Measurements from ENCODE around the gene USP32. TPM values are rescaled to one million over a fixed set of nuclear protein-coding genes. Genes with fewer than 3 reads are reported as not detected.
"Not testable (repeated sequence)": the region's sequence is repeated elsewhere in the genome, so short reads cannot be mapped to it uniquely, and the experiment has no call there.

The USP32 gene
- total and polyA plus RNA-seq, 4 donors = 11.6 to 103 (median 42.9) TPM

DNA sequence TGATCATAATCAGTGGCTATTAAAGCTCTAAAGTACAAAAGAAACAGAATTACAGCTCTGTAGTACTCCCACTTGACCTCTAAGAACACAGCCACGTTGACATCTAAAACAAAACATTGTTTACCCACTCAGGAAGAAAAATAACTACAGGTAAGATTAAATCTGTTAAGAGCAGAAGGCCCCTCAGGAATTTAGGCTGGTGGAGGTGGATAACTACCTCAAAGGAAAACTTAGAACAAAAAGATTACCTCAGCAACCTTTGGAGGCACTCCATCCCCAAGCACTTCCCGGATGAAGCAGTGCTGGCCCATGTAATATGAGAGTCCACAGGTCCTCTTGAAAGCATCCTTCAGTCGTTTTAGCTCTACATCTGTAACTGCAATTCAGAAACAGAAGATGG lies 46.7 kb downstream of the USP32 start:
- 77% methylated on average over 3 of the region's 3 CpGs for WGBS

DNA sequence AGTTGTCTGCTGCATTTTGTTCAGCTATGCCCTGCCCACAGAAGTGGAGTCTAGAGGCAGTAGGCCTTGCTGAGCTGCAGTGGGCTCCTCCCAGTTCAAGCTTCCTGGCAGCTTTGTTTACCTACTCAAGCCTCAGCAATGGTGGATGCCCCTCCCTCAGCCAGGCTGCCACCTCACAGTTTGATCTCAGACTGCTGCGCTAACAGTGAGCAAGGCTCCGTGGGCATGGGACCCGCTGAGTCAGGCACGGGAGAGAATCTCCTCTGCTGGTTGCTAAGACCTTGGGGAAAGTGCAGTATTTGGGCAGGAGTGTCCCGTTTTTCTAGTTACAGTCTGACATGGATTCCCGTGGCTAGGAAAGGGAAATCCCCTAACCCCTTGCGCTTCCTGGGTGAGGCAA lies 49.4 kb downstream of the USP32 start:
- H3K9me3 ChIP-seq (ENCODE audit: control insufficient read depth in 4 of 4, low read length in 3 of 4); H3K27ac ChIP-seq (ENCODE audit: low read depth in 1 of 2, low read length in 2 of 2); H3K36me3 ChIP-seq (ENCODE audit: control insufficient read depth in 4 of 4, insufficient read depth in 3 of 4, low read depth in 1 of 4, low read length in 3 of 4): not testable (repeated sequence)

More for the DNA sequence above, 46.7 kb downstream of the USP32 start:
- Histone ChIP-seq H3K9me3 (ENCODE audit: control insufficient read depth in 4 of 4, low read length in 3 of 4) (no peaks in the 10 kb centered on the region), H3K27ac (ENCODE audit: low read depth in 1 of 2, low read length in 2 of 2) (no peak overlapping the region), H3K9ac (ENCODE audit: low read depth in 1 of 2, low read length in 2 of 2) (no peak overlapping the region), H3K4me1 (ENCODE audit: control insufficient read depth in 4 of 4, insufficient read depth in 4 of 4, low read length in 3 of 4) (no peaks in the 10 kb centered on the region), H3K27me3 (ENCODE audit: control insufficient read depth in 4 of 4, insufficient read depth in 4 of 4, low read length in 3 of 4) (no peaks in the 10 kb centered on the region), H3K36me3 (ENCODE audit: control insufficient read depth in 4 of 4, insufficient read depth in 3 of 4, low read depth in 1 of 4, low read length in 3 of 4) (peaks cover 2 to 8% (median 4%) of the 10 kb centered on the region in 4 donors), H3K4me3 (ENCODE audit: low read depth in 1 of 3, low read length in 3 of 3) (no peak overlapping the region)
- TF ChIP-seq ATF3 (IDR thresholded peaks at IDR 0.05) = no peak
- TF ChIP-seq FOXA2 (IDR thresholded peaks at IDR 0.05) = no peak
- no peak for TF ChIP-seq ZBTB33 (IDR thresholded peaks at IDR 0.05)
- TF ChIP-seq, protein P1, sequence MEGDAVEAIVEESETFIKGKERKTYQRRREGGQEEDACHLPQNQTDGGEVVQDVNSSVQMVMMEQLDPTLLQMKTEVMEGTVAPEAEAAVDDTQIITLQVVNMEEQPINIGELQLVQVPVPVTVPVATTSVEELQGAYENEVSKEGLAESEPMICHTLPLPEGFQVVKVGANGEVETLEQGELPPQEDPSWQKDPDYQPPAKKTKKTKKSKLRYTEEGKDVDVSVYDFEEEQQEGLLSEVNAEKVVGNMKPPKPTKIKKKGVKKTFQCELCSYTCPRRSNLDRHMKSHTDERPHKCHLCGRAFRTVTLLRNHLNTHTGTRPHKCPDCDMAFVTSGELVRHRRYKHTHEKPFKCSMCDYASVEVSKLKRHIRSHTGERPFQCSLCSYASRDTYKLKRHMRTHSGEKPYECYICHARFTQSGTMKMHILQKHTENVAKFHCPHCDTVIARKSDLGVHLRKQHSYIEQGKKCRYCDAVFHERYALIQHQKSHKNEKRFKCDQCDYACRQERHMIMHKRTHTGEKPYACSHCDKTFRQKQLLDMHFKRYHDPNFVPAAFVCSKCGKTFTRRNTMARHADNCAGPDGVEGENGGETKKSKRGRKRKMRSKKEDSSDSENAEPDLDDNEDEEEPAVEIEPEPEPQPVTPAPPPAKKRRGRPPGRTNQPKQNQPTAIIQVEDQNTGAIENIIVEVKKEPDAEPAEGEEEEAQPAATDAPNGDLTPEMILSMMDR (IDR thresholded peaks at IDR 0.05; ENCODE audit: low read depth, low read length, missing input control) = no peak
- TF ChIP-seq REST (IDR thresholded peaks at IDR 0.05) = no peak
- TF ChIP-seq SP1 (IDR thresholded peaks at IDR 0.05) = no peak
- TF ChIP-seq JUND (IDR thresholded peaks at IDR 0.05) = no peak
- TF ChIP-seq NR2F2 (IDR thresholded peaks at IDR 0.05) = no peak
- TF ChIP-seq RXRA (IDR thresholded peaks at IDR 0.05) = no peak
- no peak for TF ChIP-seq GABPA (IDR thresholded peaks at IDR 0.05 in 1 of 2, conservative IDR thresholded peaks at IDR 0.05 in 1 of 2)
- no peak for TF ChIP-seq HNF4G (IDR thresholded peaks at IDR 0.05)
- TF ChIP-seq TAF1 (conservative IDR thresholded peaks at IDR 0.05) = no peak
- TF ChIP-seq HNF4A (conservative IDR thresholded peaks at IDR 0.05) = no peak
- no peak for TF ChIP-seq EGR1 (IDR thresholded peaks at IDR 0.05; ENCODE audit: low read depth in 2 of 2)
- no peak for DNase-seq (ENCODE audit: low spot score)

More for the DNA sequence above, 49.4 kb downstream of the USP32 start:
- H3K4me3 ChIP-seq (ENCODE audit: low read depth in 1 of 3, low read length in 3 of 3); H3K4me1 ChIP-seq (ENCODE audit: control insufficient read depth in 4 of 4, insufficient read depth in 4 of 4, low read length in 3 of 4); DNase-seq (ENCODE audit: low spot score); H3K9ac ChIP-seq (ENCODE audit: low read depth in 1 of 2, low read length in 2 of 2); H3K27me3 ChIP-seq (ENCODE audit: control insufficient read depth in 4 of 4, insufficient read depth in 4 of 4, low read length in 3 of 4): not testable (repeated sequence)
- WGBS = 93% methylated on average over 7 of the region's 7 CpGs
